Measurements from ENCODE around the gene NPVF.

DNA sequence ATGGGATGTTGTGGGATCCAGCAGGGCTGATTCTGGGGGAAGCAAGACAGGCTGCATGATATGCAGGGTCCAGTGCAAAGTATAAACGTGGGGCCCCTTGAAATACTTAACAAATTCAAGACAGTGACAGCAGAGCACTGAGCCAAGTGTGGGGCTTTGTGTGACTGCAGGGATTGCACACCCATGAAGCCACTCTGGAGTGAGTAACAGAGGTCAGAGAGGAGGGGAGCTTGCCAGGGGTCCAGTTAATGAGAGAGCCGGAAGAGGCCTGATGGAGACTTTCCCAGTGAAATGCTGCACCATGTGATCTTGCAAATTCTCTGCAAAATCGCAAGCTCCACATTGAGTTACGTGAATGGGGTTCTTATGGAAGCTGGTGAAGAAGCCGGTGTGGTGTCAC lies 5.6 kb downstream of the NPVF start:
- TF ChIP-seq POLR2A (IDR thresholded peaks at IDR 0.05) (no peak), CTCF (IDR thresholded peaks at IDR 0.05) (no peak)

Measured in esophagus squamous epithelium (tissue), 4 donors.